Vagina (tissue), 2 donors: ENCODE measurements around the gene CHAD. TPM values are rescaled to one million over a fixed set of nuclear protein-coding genes. Genes with fewer than 3 reads are reported as not detected.
A peak's percentile ranks its signal among the peaks of the same experiment; 100 is the strongest.
"Not testable (repeated sequence)": the region's sequence is repeated elsewhere in the genome, so short reads cannot be mapped to it uniquely, and the experiment has no call there.

Experiments
- DNase-seq, 2 donors: peaks; one replicate each; pipeline ENCODE4 v3.0.0-alpha.2; 2017; ENCODE audit errors: extremely low spot score in 2 of 2
- H3K27ac ChIP-seq: fragments of 200-600 bp; sonication (generic); one replicate; pipeline ENCODE4 v1.5.1; 2019
- H3K27me3 ChIP-seq: fragments of 200-600 bp; sonication (generic); one replicate; pipeline ENCODE4 v1.5.1; 2019
- H3K36me3 ChIP-seq, 2 donors: fragments of 200-600 bp; sonication (generic); one replicate each; pipeline ENCODE4 v1.5.1; 2017 to 2019
- H3K4me1 ChIP-seq: fragments of 200-600 bp; sonication (generic); one replicate; pipeline ENCODE4 v1.5.1; 2019
- H3K4me3 ChIP-seq, 2 donors: fragments of 200-600 bp; sonication (generic); 1 replicate in 1 of 2; 2 replicates in 1 of 2; pipeline ENCODE4 v1.5.1; 2016 to 2019
- H3K9me3 ChIP-seq: fragments of 200-600 bp; sonication (generic); one replicate; pipeline ENCODE4 v1.5.1; 2019
- POLR2A ChIP-seq, 2 donors: fragments of 450-650 bp; IDR thresholded peaks; one replicate each; pipeline ENCODE4 v1.6.1; 2017; ENCODE audit warnings: antibody characterized with exemption in 2 of 2, mild to moderate bottlenecking in 2 of 2, moderate library complexity in 2 of 2
- POLR2AphosphoS5 ChIP-seq, 2 donors: sonication (generic); formaldehyde crosslinking; IDR thresholded peaks; one replicate each; pipeline ENCODE4 v1.9.0; 2017; ENCODE audit warnings: antibody characterized with exemption in 2 of 2, mild to moderate bottlenecking in 2 of 2, low read depth in 1 of 2; ENCODE audit not compliant: insufficient read depth in 1 of 2
- intact Hi-C: fragments of 100-400 bp; cut with DNase I; formaldehyde crosslinking; loops from one replicate; pipeline ENCODE4 v1.15.1; 2023
- total RNA-seq: library from RNA; depleted of rRNA; stranded (reverse); fragments of >200 nt; gene quantifications from one replicate; pipeline ENCODE4 v1.2.3, GENCODE V29; 2016
- TF ChIP-seq, protein P1 (sequence below), 3 experiments: fragments of 450-650 bp in 2 of 3; fragments of 200-600 bp in 1 of 3; sonication (generic) in 1 of 3; IDR thresholded peaks; one replicate each; pipeline ENCODE4 v1.5.1; 2017 to 2019; ENCODE audit warnings: antibody characterized with exemption in 3 of 3, mild to moderate bottlenecking in 2 of 3, moderate library complexity in 2 of 3

Gene CHAD
- total RNA-seq, 1 donor from 2014 or later: not detected

DNA sequence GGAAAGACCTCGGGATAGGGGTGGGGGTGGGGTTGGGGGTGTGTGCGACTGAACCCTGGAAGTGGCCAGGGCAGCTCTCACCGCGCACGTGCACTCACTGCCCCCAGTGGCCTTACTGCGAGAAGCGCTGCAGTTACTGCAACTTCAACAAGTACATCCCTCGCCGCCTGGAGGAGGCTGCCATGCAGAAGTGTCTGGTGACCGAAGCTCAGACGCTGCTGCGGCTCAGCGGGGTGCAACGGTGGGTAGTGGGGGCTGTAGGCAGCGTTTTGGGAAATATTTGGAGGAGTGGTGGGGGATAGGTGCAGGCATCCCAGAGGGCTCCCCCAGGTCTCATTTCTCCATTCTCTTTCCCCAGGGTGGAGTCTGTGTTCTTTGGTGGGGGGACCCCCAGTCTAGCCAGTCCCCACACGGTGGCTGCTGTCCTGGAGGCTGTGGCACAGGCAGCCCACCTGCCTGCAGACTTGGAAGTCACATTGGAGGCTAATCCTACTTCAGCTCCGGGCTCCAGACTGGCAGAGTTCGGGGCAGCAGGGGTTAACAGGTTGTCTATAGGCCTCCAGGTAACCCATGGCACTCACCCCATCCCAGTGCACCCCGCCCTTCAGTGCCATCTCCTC lies 11.0 kb upstream of the CHAD start:
- peak overlapping the region; percentile 80 for H3K27ac ChIP-seq
- intact Hi-C loops: loop anchor here (5.0 to 10.0 kb wide), 3 partner anchors 63 to 365 kb away; no protein-coding TSS in a partner anchor
- peak in 1 of 2 donors; percentile 2 for TF ChIP-seq POLR2AphosphoS5 (IDR thresholded peaks at IDR 0.05; ENCODE audit: insufficient read depth in 1 of 2, low read depth in 1 of 2)
- TF ChIP-seq POLR2A (IDR thresholded peaks at IDR 0.05): no peak
- TF ChIP-seq, protein P1, sequence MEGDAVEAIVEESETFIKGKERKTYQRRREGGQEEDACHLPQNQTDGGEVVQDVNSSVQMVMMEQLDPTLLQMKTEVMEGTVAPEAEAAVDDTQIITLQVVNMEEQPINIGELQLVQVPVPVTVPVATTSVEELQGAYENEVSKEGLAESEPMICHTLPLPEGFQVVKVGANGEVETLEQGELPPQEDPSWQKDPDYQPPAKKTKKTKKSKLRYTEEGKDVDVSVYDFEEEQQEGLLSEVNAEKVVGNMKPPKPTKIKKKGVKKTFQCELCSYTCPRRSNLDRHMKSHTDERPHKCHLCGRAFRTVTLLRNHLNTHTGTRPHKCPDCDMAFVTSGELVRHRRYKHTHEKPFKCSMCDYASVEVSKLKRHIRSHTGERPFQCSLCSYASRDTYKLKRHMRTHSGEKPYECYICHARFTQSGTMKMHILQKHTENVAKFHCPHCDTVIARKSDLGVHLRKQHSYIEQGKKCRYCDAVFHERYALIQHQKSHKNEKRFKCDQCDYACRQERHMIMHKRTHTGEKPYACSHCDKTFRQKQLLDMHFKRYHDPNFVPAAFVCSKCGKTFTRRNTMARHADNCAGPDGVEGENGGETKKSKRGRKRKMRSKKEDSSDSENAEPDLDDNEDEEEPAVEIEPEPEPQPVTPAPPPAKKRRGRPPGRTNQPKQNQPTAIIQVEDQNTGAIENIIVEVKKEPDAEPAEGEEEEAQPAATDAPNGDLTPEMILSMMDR (IDR thresholded peaks at IDR 0.05): peak in 1 of 3 experiments; percentile 18
- no peak for DNase-seq
- H3K36me3 ChIP-seq: peaks cover 0 to 11% of the 10 kb centered on the region in 2 donors
- no peaks in the 10 kb centered on the region for H3K27me3 ChIP-seq
- peaks cover 29% of the 10 kb centered on the region for H3K4me1 ChIP-seq
- no peaks in the 10 kb centered on the region for H3K9me3 ChIP-seq
- peak overlapping the region; percentile 60 to 81 for H3K4me3 ChIP-seq

GRCh38 chr17:50478391-50479381 lies 10.0 kb upstream of the CHAD start, which contains the start of gene RSAD1:
TSS of gene RSAD1 (plus strand) at chr17:50478860. CDS start at chr17:50478885, 25 bp downstream.
- Histone ChIP-seq H3K9me3 (no peaks in the 10 kb centered on the region), H3K4me1 (peaks cover 29% of the 10 kb centered on the region), H3K4me3 (peak within 1 kb of the TSS; percentile 60 to 81), H3K36me3 (peaks cover 0 to 1% of the 10 kb centered on the region in 2 donors), H3K27me3 (no peaks in the 10 kb centered on the region), H3K27ac (peak within 1 kb of the TSS; percentile 80)
- intact Hi-C loops: loop anchor here (10.0 kb wide), 1 partner anchor 124 kb away; no protein-coding TSS in a partner anchor
- TF ChIP-seq, protein P1 (IDR thresholded peaks at IDR 0.05): peak; percentile 60 to 98 (median 83)
- TF ChIP-seq POLR2AphosphoS5 (IDR thresholded peaks at IDR 0.05; ENCODE audit: insufficient read depth in 1 of 2, low read depth in 1 of 2): peak in 1 of 2 donors; percentile 38
- TF ChIP-seq POLR2A (IDR thresholded peaks at IDR 0.05): peak in 1 of 2 donors; percentile 70
- no peak for DNase-seq

DNA sequence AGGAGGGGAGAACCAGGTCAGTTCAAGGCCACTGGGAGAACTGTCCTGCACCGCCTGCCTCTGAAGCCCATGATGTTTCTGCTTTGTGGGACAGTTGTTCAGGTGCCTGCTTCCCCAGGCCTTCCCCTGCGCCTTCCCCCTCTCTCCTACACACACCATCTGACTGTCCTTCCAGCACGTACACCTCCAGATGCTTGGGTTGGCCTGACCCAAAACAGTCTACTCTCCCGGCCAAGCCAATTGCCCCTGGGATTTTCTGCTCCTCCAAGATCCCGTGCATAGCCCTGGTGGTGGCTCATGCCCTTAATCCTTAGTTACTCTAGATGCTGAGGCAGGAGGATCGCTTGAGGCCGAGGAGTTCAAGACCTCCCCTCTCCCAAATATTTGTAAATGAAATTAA lies 9.3 kb upstream of the CHAD start:
- H3K36me3 ChIP-seq: no peaks in the 10 kb centered on the region
- intact Hi-C loops: loop anchor here (10.0 kb wide), 1 partner anchor 123 kb away; no protein-coding TSS in a partner anchor
- TF ChIP-seq POLR2AphosphoS5 (IDR thresholded peaks at IDR 0.05; ENCODE audit: insufficient read depth in 1 of 2, low read depth in 1 of 2) (no peak), POLR2A (IDR thresholded peaks at IDR 0.05) (no peak)
- TF ChIP-seq, protein P1 (IDR thresholded peaks at IDR 0.05): no peak
- no peak for DNase-seq
- peak overlapping the region; percentile 80 for H3K27ac ChIP-seq
- no peaks in the 10 kb centered on the region for H3K9me3 ChIP-seq
- H3K4me1 ChIP-seq: peaks cover 29% of the 10 kb centered on the region
- no peaks in the 10 kb centered on the region for H3K27me3 ChIP-seq
- H3K4me3 ChIP-seq: peak overlapping the region; percentile 60 to 81

DNA sequence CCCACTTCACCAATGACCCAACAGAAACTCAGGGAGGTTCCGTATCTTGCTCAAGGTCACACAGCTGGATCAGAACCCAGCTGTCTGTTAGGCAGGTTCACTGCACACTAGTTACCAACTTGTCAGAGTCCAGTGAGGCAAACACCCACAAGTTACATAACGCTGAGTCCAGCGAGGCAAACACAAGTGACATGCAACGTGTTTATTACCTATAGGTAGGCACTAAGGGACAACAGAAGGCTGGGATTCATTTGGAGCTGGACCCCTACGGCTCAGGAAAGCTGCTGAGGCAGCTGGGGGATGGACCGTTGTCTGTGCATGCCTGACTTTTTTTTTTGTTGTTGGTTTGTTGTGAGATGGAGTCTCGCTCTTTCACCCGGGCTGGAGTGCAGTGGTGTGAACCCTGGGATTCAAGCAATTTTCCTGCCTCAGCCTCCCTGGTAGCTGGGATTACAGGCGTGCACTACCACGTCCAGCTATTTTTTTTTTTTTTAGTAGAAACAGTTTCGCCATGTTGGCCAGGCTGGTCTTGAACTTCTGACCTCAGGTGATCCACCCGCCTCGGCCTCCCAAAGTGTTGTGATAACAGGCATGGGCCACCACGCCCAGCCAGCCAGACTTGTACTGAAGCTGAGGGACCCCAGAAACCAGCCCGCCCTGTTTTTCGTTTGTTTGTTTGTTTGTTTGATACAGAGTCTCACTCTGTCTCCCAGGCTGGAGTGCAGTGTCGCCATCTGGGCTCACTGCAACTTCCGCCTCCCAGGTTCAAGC lies 8.1 kb upstream of the CHAD start:
- H3K9me3 ChIP-seq: no peaks in the 10 kb centered on the region
- DNase-seq: no peak
- no peaks in the 10 kb centered on the region for H3K27me3 ChIP-seq
- H3K36me3 ChIP-seq: no peaks in the 10 kb centered on the region
- no peak overlapping the region for H3K27ac ChIP-seq
- peaks cover 23% of the 10 kb centered on the region for H3K4me1 ChIP-seq
- H3K4me3 ChIP-seq: no peak overlapping the region
- TF ChIP-seq POLR2AphosphoS5 (IDR thresholded peaks at IDR 0.05; ENCODE audit: insufficient read depth in 1 of 2, low read depth in 1 of 2) (no peak), POLR2A (IDR thresholded peaks at IDR 0.05) (no peak)
- TF ChIP-seq, protein P1 (IDR thresholded peaks at IDR 0.05): no peak
- intact Hi-C loops: loop anchor here (10.0 kb wide), 1 partner anchor 122 kb away; no protein-coding TSS in a partner anchor

DNA sequence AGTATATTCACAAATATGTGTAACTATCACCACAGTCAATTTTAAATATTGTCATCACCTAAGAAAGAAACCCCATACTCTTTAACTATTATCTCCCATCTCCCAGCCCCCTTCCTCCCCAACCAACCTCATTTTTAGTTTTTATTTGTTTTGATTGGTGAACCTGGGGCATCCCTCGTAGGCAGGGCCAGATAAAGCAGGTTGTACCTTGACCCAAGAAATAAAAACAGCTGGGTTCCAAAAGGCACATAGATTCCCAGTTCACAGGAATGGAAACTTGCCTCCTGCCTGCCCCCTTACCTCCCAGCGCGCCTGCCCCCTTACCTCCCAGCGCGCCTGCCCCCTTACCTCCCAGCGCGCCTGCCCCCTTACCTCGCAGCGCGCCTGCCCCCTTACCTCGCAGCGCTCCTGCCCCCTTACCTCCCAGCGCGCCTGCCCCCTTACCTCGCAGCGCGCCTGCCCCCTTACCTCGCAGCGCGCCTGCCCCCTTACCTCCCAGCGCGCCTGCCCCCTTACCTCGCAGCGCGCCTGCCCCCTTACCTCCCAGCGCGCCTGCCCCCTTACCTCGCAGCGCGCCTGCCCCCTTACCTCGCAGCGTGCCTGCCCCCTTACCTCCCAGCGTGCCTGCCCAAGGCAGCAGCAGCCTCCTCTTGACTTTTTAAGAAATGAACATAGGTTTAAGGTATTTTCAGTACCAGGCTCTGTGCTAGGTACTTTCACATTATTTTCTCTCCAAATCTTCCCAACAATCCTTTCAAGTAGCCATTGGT lies 7.3 kb upstream of the CHAD start:
- H3K9me3 ChIP-seq, H3K4me3 ChIP-seq, H3K27ac ChIP-seq, DNase-seq, H3K36me3 ChIP-seq, H3K27me3 ChIP-seq: not testable (repeated sequence)
- intact Hi-C loops: loop anchor here (10.0 kb wide), 1 partner anchor 121 kb away; no protein-coding TSS in a partner anchor
- H3K4me1 ChIP-seq: peaks cover 26% of the 10 kb centered on the region
